ENCODE measurements around the gene GRIN3B. TPM values are rescaled to one million over a fixed set of nuclear protein-coding genes. Genes with fewer than 3 reads are reported as not detected.

Gene GRIN3B
- total RNA-seq, 2 experiments from 2014 or later, result not detected

GRCh38 chr19:1039646-1040475 lies 39.6 kb downstream of the GRIN3B start, which contains the start of gene ABCA7:
TSS of gene ABCA7 (plus strand) at chr19:1040107. CDS start at chr19:1041362, 1,255 bp downstream.
- ATAC-seq (peak; percentile 94), DNase-seq (peak; percentile 99)
- Mint-ChIP-seq H3K27me3 (ENCODE audit: low read depth) (no peaks in the 10 kb centered on the region), H3K4me3 (peak within 1 kb of the TSS; percentile 96), H3K9me3 (ENCODE audit: insufficient read depth) (no peaks in the 10 kb centered on the region), H3K27ac (peak within 1 kb of the TSS; percentile 84), H3K36me3 (ENCODE audit: low read depth) (peaks cover 48% of the 10 kb centered on the region), H3K4me1 (ENCODE audit: low read depth) (peaks cover 64% of the 10 kb centered on the region)
- ChIA-PET POLR2A (interaction anchor here (0.5 to 3.7 kb wide), 11 partner anchors 9 to 230 kb away, joined by 3 to 27 read pairs (median 3); partner anchors contain the start of genes ARHGAP45, CIRBP and CNN2), CTCF (interaction anchor here (0.8 to 3.2 kb wide), 6 partner anchors 9 to 48 kb away, joined by 3 to 33 read pairs (median 4); partner anchors contain the start of genes ARHGAP45 and CNN2)

DNA sequence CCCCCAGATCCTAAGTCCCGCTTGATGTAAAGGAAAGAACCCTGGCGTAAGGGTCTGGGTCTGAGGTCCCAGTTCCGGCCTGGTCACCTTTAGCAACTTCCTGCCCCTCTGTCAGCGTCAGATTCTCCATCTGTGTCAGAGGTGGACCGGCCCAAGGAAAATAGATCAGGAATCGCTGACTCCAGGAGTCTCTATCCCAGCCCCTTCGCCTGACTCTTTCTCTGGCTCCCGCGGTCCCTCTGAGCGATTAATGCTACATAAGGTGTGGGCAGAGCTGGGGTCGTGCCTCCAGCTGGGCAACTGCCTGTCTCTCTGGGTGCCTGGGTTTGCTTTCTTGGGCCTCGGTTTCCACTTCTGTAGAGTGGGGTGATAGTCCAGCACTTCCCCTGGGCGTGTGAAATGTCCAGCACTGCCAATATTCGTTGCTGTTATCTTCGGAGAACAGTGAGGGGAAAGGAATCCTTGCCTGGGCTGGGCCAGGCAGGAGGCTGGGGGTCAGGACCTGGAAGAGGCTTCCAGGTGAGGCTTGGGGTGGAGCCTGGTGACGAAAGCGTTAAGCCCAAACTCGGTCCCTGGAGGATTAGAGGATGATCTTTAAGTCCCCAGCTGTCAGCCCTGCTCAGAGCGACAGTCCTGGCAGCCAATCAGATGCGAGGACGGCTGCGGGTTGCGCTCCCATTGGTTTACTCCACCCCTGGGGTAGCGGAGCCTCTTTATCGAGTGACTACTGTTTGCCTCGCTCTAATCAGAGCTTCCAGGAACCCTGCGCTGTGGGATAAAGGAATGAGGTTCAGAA lies 40.5 kb downstream of the GRIN3B start:
- ATAC-seq (peak; percentile 62), DNase-seq (peak; percentile 95)
- peak overlapping the region; percentile 84 for H3K27ac Mint-ChIP-seq
- POLR2A ChIA-PET, result interaction anchor here (0.5 to 1.3 kb wide), 15 partner anchors 10 to 229 kb away, joined by 3 to 8 read pairs (median 3); partner anchors contain the start of genes ARHGAP45, CIRBP, CNN2 and RNU6-2
- H3K36me3 Mint-ChIP-seq (ENCODE audit: low read depth), result peaks cover 47% of the 10 kb centered on the region
- H3K4me3 Mint-ChIP-seq, result peak overlapping the region; percentile 96
- H3K27me3 Mint-ChIP-seq (ENCODE audit: low read depth), result no peaks in the 10 kb centered on the region
- H3K9me3 Mint-ChIP-seq (ENCODE audit: insufficient read depth), result no peaks in the 10 kb centered on the region
- peaks cover 59% of the 10 kb centered on the region for H3K4me1 Mint-ChIP-seq (ENCODE audit: low read depth)
- CTCF ChIA-PET, result interaction anchor here (0.8 to 3.2 kb wide), 4 partner anchors 16 to 177 kb away, joined by 3 to 33 read pairs (median 3); partner anchors contain the start of gene ARHGAP45

DNA sequence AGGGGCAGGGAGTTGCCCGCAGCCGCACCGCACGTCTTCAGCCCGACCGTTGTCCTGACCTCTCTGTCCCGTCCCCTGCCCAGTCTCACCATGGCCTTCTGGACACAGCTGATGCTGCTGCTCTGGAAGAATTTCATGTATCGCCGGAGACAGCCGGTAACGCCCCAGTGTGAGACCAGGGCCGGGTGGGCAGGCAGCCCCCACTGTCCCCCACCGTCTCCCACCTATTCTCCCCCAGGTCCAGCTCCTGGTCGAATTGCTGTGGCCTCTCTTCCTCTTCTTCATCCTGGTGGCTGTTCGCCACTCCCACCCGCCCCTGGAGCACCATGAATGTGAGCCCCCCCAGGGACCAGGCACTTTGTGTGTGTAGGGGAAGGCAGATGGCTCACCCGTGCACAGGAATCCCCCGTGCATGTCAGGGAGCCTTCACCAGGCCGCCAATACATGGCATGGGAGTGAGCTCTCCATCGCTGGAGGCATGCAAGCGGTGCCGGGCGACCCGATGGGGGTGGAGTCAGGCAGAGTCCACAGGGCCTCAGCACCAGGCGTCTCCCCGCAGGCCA lies 41.1 kb downstream of the GRIN3B start:
- H3K9me3 Mint-ChIP-seq (ENCODE audit: insufficient read depth), result no peaks in the 10 kb centered on the region
- peaks cover 52% of the 10 kb centered on the region for H3K4me1 Mint-ChIP-seq (ENCODE audit: low read depth)
- ChIA-PET POLR2A (interaction anchor here (0.6 to 1.0 kb wide), 7 partner anchors 14 to 132 kb away, joined by 3 to 8 read pairs (median 3); partner anchors contain the start of genes ARHGAP45 and RNU6-2), CTCF (interaction anchor here (0.8 to 3.2 kb wide), 3 partner anchors 15 to 177 kb away, joined by 3 to 33 read pairs (median 3); partner anchors contain the start of gene ARHGAP45)
- peak overlapping the region; percentile 84 for H3K27ac Mint-ChIP-seq
- H3K27me3 Mint-ChIP-seq (ENCODE audit: low read depth), result no peaks in the 10 kb centered on the region
- no peak for DNase-seq
- peak overlapping the region; percentile 96 for H3K4me3 Mint-ChIP-seq
- no peak for ATAC-seq
- H3K36me3 Mint-ChIP-seq (ENCODE audit: low read depth), result peaks cover 47% of the 10 kb centered on the region

GRCh38 chr19:1041835-1042685 lies 41.8 kb downstream of the GRIN3B start:
- Mint-ChIP-seq H3K36me3 (ENCODE audit: low read depth) (peaks cover 48% of the 10 kb centered on the region), H3K4me1 (ENCODE audit: low read depth) (peaks cover 46% of the 10 kb centered on the region), H3K4me3 (peak overlapping the region; percentile 15), H3K27ac (no peak overlapping the region), H3K9me3 (ENCODE audit: insufficient read depth) (no peaks in the 10 kb centered on the region), H3K27me3 (ENCODE audit: low read depth) (no peaks in the 10 kb centered on the region)
- ChIA-PET CTCF (interaction anchor here (1.2 to 3.2 kb wide), 2 partner anchors 22 to 24 kb away, joined by 3 to 33 read pairs; partner anchors contain the start of gene ARHGAP45), POLR2A (interaction anchor here (0.9 to 1.0 kb wide), 4 partner anchors 14 to 133 kb away, joined by 3 to 7 read pairs (median 3); partner anchors contain the start of gene RNU6-2)
- DNase-seq (no peak), ATAC-seq (no peak)

DNA sequence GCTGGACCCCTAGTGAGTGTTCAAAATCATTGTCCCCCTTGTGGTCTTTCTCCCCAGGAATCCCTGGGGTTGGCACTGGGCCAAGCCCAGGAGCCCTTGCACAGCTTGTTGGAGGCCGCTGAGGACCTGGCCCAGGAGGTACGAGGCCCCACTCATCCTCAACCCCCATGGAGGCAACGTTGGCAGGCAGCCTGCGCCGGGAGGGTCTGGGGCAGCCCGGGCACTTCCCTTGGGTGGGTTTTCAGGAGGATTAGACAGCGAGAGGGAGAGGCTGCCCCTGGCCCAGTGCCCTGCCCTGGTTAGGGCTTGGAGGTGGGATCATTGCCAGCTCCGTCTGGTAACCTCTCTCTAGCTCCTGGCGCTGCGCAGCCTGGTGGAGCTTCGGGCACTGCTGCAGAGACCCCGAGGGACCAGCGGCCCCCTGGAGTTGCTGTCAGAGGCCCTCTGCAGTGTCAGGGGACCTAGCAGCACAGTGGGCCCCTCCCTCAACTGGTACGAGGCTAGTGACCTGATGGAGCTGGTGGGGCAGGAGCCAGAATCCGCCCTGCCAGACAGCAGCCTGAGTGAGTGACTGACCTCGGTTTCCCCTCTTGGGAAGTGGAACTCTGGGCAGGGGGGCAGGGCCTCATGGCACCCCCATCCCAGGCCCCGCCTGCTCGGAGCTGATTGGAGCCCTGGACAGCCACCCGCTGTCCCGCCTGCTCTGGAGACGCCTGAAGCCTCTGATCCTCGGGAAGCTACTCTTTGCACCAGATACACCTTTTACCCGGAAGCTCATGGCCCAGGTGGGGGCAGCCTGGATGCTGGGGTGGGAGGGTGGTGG lies 42.7 kb downstream of the GRIN3B start:
- no peak for DNase-seq
- Mint-ChIP-seq H3K9me3 (ENCODE audit: insufficient read depth) (no peaks in the 10 kb centered on the region), H3K27ac (no peak overlapping the region), H3K36me3 (ENCODE audit: low read depth) (peaks cover 43% of the 10 kb centered on the region), H3K4me1 (ENCODE audit: low read depth) (peaks cover 38% of the 10 kb centered on the region), H3K4me3 (peak overlapping the region; percentile 15), H3K27me3 (ENCODE audit: low read depth) (no peaks in the 10 kb centered on the region)
- no peak for ATAC-seq
- CTCF ChIA-PET, result interaction anchor here (1.2 kb wide), 1 partner anchor 22 kb away, joined by 3 read pairs; no protein-coding TSS in a partner anchor
- POLR2A ChIA-PET, result interaction anchor here (0.9 to 1.0 kb wide), 2 partner anchors 11 to 15 kb away, joined by 3 read pairs; no protein-coding TSS in a partner anchor

DNA sequence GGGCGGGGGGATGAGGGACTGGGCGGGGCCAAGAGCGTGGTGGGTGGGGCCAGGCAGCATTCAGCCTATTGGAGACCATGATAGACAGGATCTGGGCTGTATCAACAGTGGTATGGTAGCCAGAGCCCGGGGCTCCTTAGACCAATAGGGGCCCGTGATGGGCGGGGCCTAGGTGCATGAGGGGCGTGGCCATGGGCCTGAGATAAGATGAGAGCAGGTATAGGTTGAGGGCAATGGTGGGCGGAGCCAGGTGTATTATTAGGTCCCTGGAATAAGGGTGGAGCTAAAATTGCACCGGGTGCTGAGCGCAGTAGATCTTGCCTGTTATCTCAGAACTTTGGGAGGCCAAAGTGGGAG lies 45.0 kb downstream of the GRIN3B start:
- POLR2A ChIA-PET, result no interaction called here
- ATAC-seq (peak; percentile 69), DNase-seq (peak; percentile 75)
- Mint-ChIP-seq H3K9me3 (ENCODE audit: insufficient read depth) (no peaks in the 10 kb centered on the region), H3K4me1 (ENCODE audit: low read depth) (peaks cover 19% of the 10 kb centered on the region), H3K4me3 (no peak overlapping the region), H3K27me3 (ENCODE audit: low read depth) (no peaks in the 10 kb centered on the region), H3K36me3 (ENCODE audit: low read depth) (peaks cover 28% of the 10 kb centered on the region), H3K27ac (no peak overlapping the region)
- CTCF ChIA-PET, result interaction anchor here (1.2 kb wide), 1 partner anchor 13 kb away, joined by 4 read pairs; no protein-coding TSS in a partner anchor

GRCh38 chr19:1046117-1046626 lies 46.0 kb downstream of the GRIN3B start:
- no peak for ATAC-seq
- H3K4me3 Mint-ChIP-seq, result no peak overlapping the region
- CTCF ChIA-PET, result interaction anchor here (1.2 kb wide), 1 partner anchor 12 kb away, joined by 4 read pairs; no protein-coding TSS in a partner anchor
- H3K9me3 Mint-ChIP-seq (ENCODE audit: insufficient read depth), result no peaks in the 10 kb centered on the region
- H3K27me3 Mint-ChIP-seq (ENCODE audit: low read depth), result no peaks in the 10 kb centered on the region
- POLR2A ChIA-PET, result no interaction called here
- H3K27ac Mint-ChIP-seq, result no peak overlapping the region
- H3K4me1 Mint-ChIP-seq (ENCODE audit: low read depth), result peaks cover 12% of the 10 kb centered on the region
- DNase-seq, result no peak
- H3K36me3 Mint-ChIP-seq (ENCODE audit: low read depth), result peaks cover 28% of the 10 kb centered on the region

GRCh38 chr19:1046836-1047695 lies 46.8 kb downstream of the GRIN3B start:
- H3K4me1 Mint-ChIP-seq (ENCODE audit: low read depth), result peaks cover 11% of the 10 kb centered on the region
- no peak overlapping the region for H3K27ac Mint-ChIP-seq

DNA sequence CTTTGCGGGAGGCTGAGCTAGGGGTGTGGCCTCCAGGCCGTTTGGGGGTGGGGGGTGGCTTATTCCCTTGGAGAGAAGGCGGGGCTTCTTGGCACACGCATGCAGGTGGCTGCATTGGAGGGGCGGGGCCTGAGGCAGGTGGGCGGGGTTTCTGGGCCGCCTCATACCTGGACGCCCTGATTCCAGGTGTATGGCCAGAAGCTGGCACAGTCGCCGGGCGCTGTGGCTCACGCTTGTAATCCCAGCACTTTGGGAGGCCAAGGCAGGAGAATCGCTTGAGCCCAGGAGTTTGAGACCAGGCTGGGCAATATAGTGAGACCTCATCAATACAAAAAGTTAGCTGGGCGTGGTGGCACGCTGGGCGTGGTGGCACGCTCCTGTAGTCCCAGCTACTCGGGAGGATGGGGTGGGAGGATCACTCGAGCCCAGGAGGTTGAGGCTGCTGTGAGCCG lies 47.5 kb downstream of the GRIN3B start:
- ChIA-PET CTCF (no interaction called here), POLR2A (interaction anchor here (0.6 to 1.4 kb wide), 3 partner anchors 10 to 28 kb away, joined by 3 to 4 read pairs (median 3); no protein-coding TSS in a partner anchor)
- Mint-ChIP-seq H3K9me3 (ENCODE audit: insufficient read depth) (no peaks in the 10 kb centered on the region), H3K4me1 (ENCODE audit: low read depth) (peaks cover 8% of the 10 kb centered on the region), H3K4me3 (no peak overlapping the region), H3K27me3 (ENCODE audit: low read depth) (no peaks in the 10 kb centered on the region), H3K27ac (no peak overlapping the region), H3K36me3 (ENCODE audit: low read depth) (peaks cover 32% of the 10 kb centered on the region)
- ATAC-seq, result no peak
- DNase-seq, result no peak

More at GRCh38 chr19:1046836-1047695, 46.8 kb downstream of the GRIN3B start:
- Mint-ChIP-seq H3K36me3 (ENCODE audit: low read depth) (peaks cover 32% of the 10 kb centered on the region), H3K4me3 (no peak overlapping the region), H3K27me3 (ENCODE audit: low read depth) (no peaks in the 10 kb centered on the region), H3K9me3 (ENCODE audit: insufficient read depth) (no peaks in the 10 kb centered on the region)
- ChIA-PET POLR2A (interaction anchor here (0.8 kb wide), 1 partner anchor 16 kb away, joined by 3 read pairs; no protein-coding TSS in a partner anchor), CTCF (no interaction called here)
- ATAC-seq (no peak), DNase-seq (no peak)

All from activated CD8-positive, alpha-beta T cell treated with anti-CD3 and anti-CD28 coated beads, Interleukin-2, amount 10 ng/mL, durations not matched to agents 7 days and 5 days (primary cell).